Lung (tissue), 13 donors: Measurements from ENCODE around the gene PKD1. TPM values are rescaled to one million over a fixed set of nuclear protein-coding genes. Genes with fewer than 3 reads are reported as not detected.

Experiments
- ATAC-seq: fragments of 200-7000 bp; cut with Tn5 transposase; one replicate; pipeline ENCODE4 v1.9.1; 2020; ENCODE audit warnings: moderate number of reproducible peaks; ENCODE audit not compliant: insufficient read depth, low FRiP score
- DNase-seq, 3 donors: peaks; one replicate each; pipeline ENCODE4 v3.0.0-alpha.2; 2013 to 2017
- H3K27ac ChIP-seq, 2 donors: one replicate each; pipeline ENCODE4 v1.5.1; 2013; ENCODE audit warnings: mild to moderate bottlenecking in 2 of 2, moderate library complexity in 2 of 2, control low read depth in 1 of 2, inconsistent platforms in 1 of 2, low read depth in 1 of 2, low read length in 1 of 2
- H3K27me3 ChIP-seq, 3 donors: one replicate each; pipeline ENCODE4 v1.5.1; 2013; ENCODE audit warnings: low read length in 2 of 3; ENCODE audit not compliant: control insufficient read depth in 3 of 3, insufficient read depth in 3 of 3
- H3K36me3 ChIP-seq, 4 donors: one replicate each; pipeline ENCODE4 v1.5.1; 2013; ENCODE audit warnings: low read length in 4 of 4, mild to moderate bottlenecking in 1 of 4, moderate library complexity in 1 of 4; ENCODE audit not compliant: control insufficient read depth in 4 of 4, insufficient read depth in 4 of 4
- H3K4me1 ChIP-seq, 5 donors: one replicate each; pipeline ENCODE4 v1.5.1; 2013; ENCODE audit warnings: low read length in 5 of 5, mild to moderate bottlenecking in 2 of 5, moderate library complexity in 1 of 5; ENCODE audit not compliant: control insufficient read depth in 5 of 5, insufficient read depth in 5 of 5
- H3K4me3 ChIP-seq: one replicate; pipeline ENCODE4 v1.5.1; 2013; ENCODE audit warnings: mild to moderate bottlenecking, control low read depth, moderate library complexity
- H3K9ac ChIP-seq, 2 donors: one replicate each; pipeline ENCODE4 v1.5.1; 2013; ENCODE audit warnings: low read length in 2 of 2, control low read depth in 1 of 2; ENCODE audit not compliant: insufficient read depth in 1 of 2
- H3K9me3 ChIP-seq, 4 donors: one replicate each; pipeline ENCODE4 v1.5.1; 2013; ENCODE audit warnings: low read length in 3 of 4, mild to moderate bottlenecking in 1 of 4, moderate library complexity in 1 of 4; ENCODE audit not compliant: control insufficient read depth in 4 of 4, insufficient read depth in 3 of 4
- WGBS, 2 donors: extraction: QIAGEN DNeasy Blood & Tissue Kit; methylation state at CpG; one replicate each; pipeline ENCODE4 v1.1.7; 2013; 5-methylcytosine and 5-hydroxymethylcytosine counted together
- polyA plus RNA-seq, 2 donors: library from polyadenylated mRNA; stranded (reverse); fragments of 200-250 nt; gene quantifications; one replicate each; pipeline ENCODE4 v1.2.1, GENCODE V29; 2013
- small RNA-seq: library from RNA; depleted of rRNA; stranded (forward); fragments of <200 nt; gene quantifications from one replicate; pipeline ENCODE3, GENCODE V24; 2014; ENCODE audit warnings: low replicate concordance
- total RNA-seq, 2 donors: library from RNA; depleted of rRNA in 1 of 2; stranded (reverse); fragments of >200 nt in 1 of 2; gene quantifications; one replicate each; pipeline ENCODE4 v1.2.1, GENCODE V29; 2014 to 2021
- TF ChIP-seq, protein P1 (sequence below): IDR thresholded peaks from 2 replicates; pipeline ENCODE4 v1.5.1; 2012; ENCODE audit warnings: mild to moderate bottlenecking; ENCODE audit errors: control extremely low read depth, extremely low read depth
- donor health status: control.
- donor health status: control.
- donor health status: Bipolar disorder and iron deficiency.
- donor health status: healthy.
- donor health status: DM: yes; HTN: yes; CAD: no.

PKD1 gene
- total and polyA plus RNA-seq, 4 donors = 39.1 to 128 (median 64.6) TPM

DNA sequence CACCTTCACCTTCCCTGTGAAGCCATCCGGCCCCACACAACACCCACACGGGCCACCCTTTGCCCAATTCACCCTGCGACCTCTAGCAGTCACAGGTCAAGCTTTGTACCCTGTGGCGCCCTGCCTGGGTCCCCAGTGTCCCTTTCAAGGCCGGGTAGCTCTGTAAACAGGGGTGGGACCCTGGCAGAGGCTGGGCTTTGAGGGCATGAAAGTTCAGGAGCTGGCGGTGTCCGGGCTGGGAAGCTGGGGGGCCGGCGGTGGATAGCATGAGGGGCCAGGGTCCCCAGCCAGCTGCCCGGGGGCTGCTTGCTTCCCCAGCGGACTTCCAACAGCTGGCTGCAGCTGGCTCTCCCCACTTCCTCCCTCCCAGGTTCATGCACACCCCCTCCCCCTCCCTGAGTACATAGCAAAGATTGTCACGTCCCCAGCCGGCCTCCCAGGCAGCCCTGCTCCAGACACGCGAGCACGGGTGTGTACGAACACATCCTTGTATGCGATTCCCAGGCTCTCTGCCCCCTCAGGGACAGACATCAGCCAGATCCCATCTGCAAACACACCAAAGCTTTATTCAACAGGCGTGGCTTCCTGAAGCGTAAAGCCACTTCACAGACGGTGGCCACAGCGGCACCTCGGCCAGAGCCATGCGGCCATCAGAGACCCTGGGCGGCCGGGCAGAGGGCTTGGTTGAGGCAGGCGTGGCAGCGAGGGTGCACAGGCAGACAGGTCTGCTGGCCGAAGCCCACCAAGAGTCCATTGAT is 96.2 kb downstream of the PKD1 start:
- no peak overlapping the region for H3K9ac ChIP-seq
- no peak for ATAC-seq
- H3K9me3 ChIP-seq = no peaks in the 10 kb centered on the region
- no peaks in the 10 kb centered on the region for H3K27me3 ChIP-seq
- peaks cover 0 to 20% (median 12%) of the 10 kb centered on the region in 4 donors for H3K36me3 ChIP-seq
- DNase-seq = peak; percentile 99 to 100 (median 99)
- WGBS, 2 donors = 37 to 56% methylated on average over 29 of the region's 29 CpGs
- H3K4me1 ChIP-seq = peaks cover 3 to 89% (median 70%) of the 10 kb centered on the region in 5 donors
- TF ChIP-seq, protein P1, sequence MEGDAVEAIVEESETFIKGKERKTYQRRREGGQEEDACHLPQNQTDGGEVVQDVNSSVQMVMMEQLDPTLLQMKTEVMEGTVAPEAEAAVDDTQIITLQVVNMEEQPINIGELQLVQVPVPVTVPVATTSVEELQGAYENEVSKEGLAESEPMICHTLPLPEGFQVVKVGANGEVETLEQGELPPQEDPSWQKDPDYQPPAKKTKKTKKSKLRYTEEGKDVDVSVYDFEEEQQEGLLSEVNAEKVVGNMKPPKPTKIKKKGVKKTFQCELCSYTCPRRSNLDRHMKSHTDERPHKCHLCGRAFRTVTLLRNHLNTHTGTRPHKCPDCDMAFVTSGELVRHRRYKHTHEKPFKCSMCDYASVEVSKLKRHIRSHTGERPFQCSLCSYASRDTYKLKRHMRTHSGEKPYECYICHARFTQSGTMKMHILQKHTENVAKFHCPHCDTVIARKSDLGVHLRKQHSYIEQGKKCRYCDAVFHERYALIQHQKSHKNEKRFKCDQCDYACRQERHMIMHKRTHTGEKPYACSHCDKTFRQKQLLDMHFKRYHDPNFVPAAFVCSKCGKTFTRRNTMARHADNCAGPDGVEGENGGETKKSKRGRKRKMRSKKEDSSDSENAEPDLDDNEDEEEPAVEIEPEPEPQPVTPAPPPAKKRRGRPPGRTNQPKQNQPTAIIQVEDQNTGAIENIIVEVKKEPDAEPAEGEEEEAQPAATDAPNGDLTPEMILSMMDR = no peak
- no peak overlapping the region for H3K4me3 ChIP-seq
- H3K27ac ChIP-seq = peak overlapping the region; percentile 70 to 89

Small RNAs within 50 kb of the gene (small RNA-seq; reads per million reads assigned to genes)
- 0.06 reads per million for gene MIR1225
- not detected for gene MIR3180-5
- not detected for gene MIR4516
- gene RF00019 = not detected
- gene SNORD60 = not detected

Other genes starting within 250 kb of the PKD1 start
- 1 to 10 TPM in 1 of 2 donors, under 1 TPM in 1; 0.40 to 5.9 TPM for gene HS3ST6, start 217.5 kb downstream of the PKD1 start, total RNA-seq
- 1 to 10 TPM in 1 of 2 donors, under 1 TPM in 1; 0.71 to 2.1 TPM for gene HS3ST6, start 217.5 kb downstream of the PKD1 start, polyA plus RNA-seq
- gene MSRB1, start 192.7 kb downstream of the PKD1 start, total RNA-seq = 10 to 100 TPM; 11.1 to 52.1 TPM
- 100 to 1,000 TPM in 1 of 2 donors, 10 to 100 TPM in 1; 50.2 to 164 TPM for gene MSRB1, start 192.7 kb downstream of the PKD1 start, polyA plus RNA-seq
- not detected for gene RPL3L, start 181.2 kb downstream of the PKD1 start, total RNA-seq
- under 1 TPM; 0.01 to 0.04 TPM for gene RPL3L, start 181.2 kb downstream of the PKD1 start, polyA plus RNA-seq
- 100 to 1,000 TPM; 107 to 124 TPM for gene NDUFB10, start 176.4 kb downstream of the PKD1 start, total RNA-seq
- gene NDUFB10, start 176.4 kb downstream of the PKD1 start, polyA plus RNA-seq = 100 to 1,000 TPM; 139 to 187 TPM
- gene RPS2, start 171.1 kb downstream of the PKD1 start, total RNA-seq = 1,000 to 10,000 TPM; 1,331 to 2,412 TPM
- 1,000 to 10,000 TPM; 3,147 to 5,214 TPM for gene RPS2, start 171.1 kb downstream of the PKD1 start, polyA plus RNA-seq
- not detected for gene RNF151, start 169.0 kb downstream of the PKD1 start, total RNA-seq
- under 1 TPM in 1 of 2 donors, not detected in 1; 0.15 TPM for gene RNF151, start 169.0 kb downstream of the PKD1 start, polyA plus RNA-seq
- 10 to 100 TPM; 23.9 to 35.4 TPM for gene TBL3, start 163.8 kb downstream of the PKD1 start, total RNA-seq
- 10 to 100 TPM; 52.8 to 58.8 TPM for gene TBL3, start 163.8 kb downstream of the PKD1 start, polyA plus RNA-seq
- 1 to 10 TPM in 1 of 2 donors, under 1 TPM in 1; 0.28 to 4.5 TPM for gene NOXO1, start 154.4 kb downstream of the PKD1 start, total RNA-seq
- 1 to 10 TPM; 2.0 to 7.3 TPM for gene NOXO1, start 154.4 kb downstream of the PKD1 start, polyA plus RNA-seq
- 10 to 100 TPM in 1 of 2 donors, 1 to 10 TPM in 1; 7.4 to 32.6 TPM for gene GFER, start 151.7 kb downstream of the PKD1 start, total RNA-seq
- gene GFER, start 151.7 kb downstream of the PKD1 start, polyA plus RNA-seq = 10 to 100 TPM; 18.6 to 63.5 TPM
- under 1 TPM; 0.40 to 0.46 TPM for gene SYNGR3, start 145.9 kb downstream of the PKD1 start, total RNA-seq
- under 1 TPM; 0.10 to 0.69 TPM for gene SYNGR3, start 145.9 kb downstream of the PKD1 start, polyA plus RNA-seq
- gene ZNF598, start 126.1 kb downstream of the PKD1 start, total RNA-seq = 10 to 100 TPM; 13.9 to 49.8 TPM
- 10 to 100 TPM; 29.1 to 42.8 TPM for gene ZNF598, start 126.1 kb downstream of the PKD1 start, polyA plus RNA-seq
- gene NPW, start 116.1 kb downstream of the PKD1 start, total RNA-seq = 1 to 10 TPM in 1 of 2 donors, under 1 TPM in 1; 0.71 to 1.3 TPM
- under 1 TPM; 0.12 to 0.34 TPM for gene NPW, start 116.1 kb downstream of the PKD1 start, polyA plus RNA-seq
- gene NHERF2, start 109.0 kb downstream of the PKD1 start, total RNA-seq = 100 to 1,000 TPM; 142 to 468 TPM
- 100 to 1,000 TPM; 192 to 297 TPM for gene NHERF2, start 109.0 kb downstream of the PKD1 start, polyA plus RNA-seq
- gene NTHL1, start 88.1 kb downstream of the PKD1 start, total RNA-seq = 10 to 100 TPM; 19.3 to 37.8 TPM
- 10 to 100 TPM; 20.4 to 43.5 TPM for gene NTHL1, start 88.1 kb downstream of the PKD1 start, polyA plus RNA-seq
- 100 to 1,000 TPM in 1 of 2 donors, 10 to 100 TPM in 1; 93.4 to 146 TPM for gene TSC2, start 87.9 kb downstream of the PKD1 start, total RNA-seq
- 10 to 100 TPM; 36.5 to 51.9 TPM for gene TSC2, start 87.9 kb downstream of the PKD1 start, polyA plus RNA-seq
- under 1 TPM; 0.48 to 0.95 TPM for gene RAB26, start 12.7 kb upstream of the PKD1 start, total RNA-seq
- gene RAB26, start 12.7 kb upstream of the PKD1 start, polyA plus RNA-seq = 1 to 10 TPM in 1 of 2 donors, under 1 TPM in 1; 0.30 to 1.0 TPM
- 10 to 100 TPM; 33.4 to 74.2 TPM for gene TRAF7, start 19.9 kb upstream of the PKD1 start, total RNA-seq
- 10 to 100 TPM; 44.8 to 51.9 TPM for gene TRAF7, start 19.9 kb upstream of the PKD1 start, polyA plus RNA-seq
- under 1 TPM; 0.09 TPM for gene CASKIN1, start 60.7 kb upstream of the PKD1 start, total RNA-seq
- gene CASKIN1, start 60.7 kb upstream of the PKD1 start, polyA plus RNA-seq = under 1 TPM; 0.15 to 0.35 TPM
- 10 to 100 TPM; 17.2 to 42.6 TPM for gene MLST8, start 69.6 kb upstream of the PKD1 start, total RNA-seq
- gene MLST8, start 69.6 kb upstream of the PKD1 start, polyA plus RNA-seq = 10 to 100 TPM; 39.7 to 48.9 TPM
- 1 to 10 TPM; 2.1 to 9.2 TPM for gene BRICD5, start 75.0 kb upstream of the PKD1 start, total RNA-seq
- 10 to 100 TPM in 1 of 2 donors, 1 to 10 TPM in 1; 9.4 to 13.5 TPM for gene BRICD5, start 75.0 kb upstream of the PKD1 start, polyA plus RNA-seq
- gene PGP, start 78.9 kb upstream of the PKD1 start, total RNA-seq = 10 to 100 TPM in 1 of 2 donors, 1 to 10 TPM in 1; 3.8 to 20.9 TPM
- 10 to 100 TPM; 12.5 to 14.9 TPM for gene PGP, start 78.9 kb upstream of the PKD1 start, polyA plus RNA-seq
- 10 to 100 TPM; 21.0 to 30.2 TPM for gene E4F1, start 87.7 kb upstream of the PKD1 start, total RNA-seq
- 10 to 100 TPM; 22.9 to 26.7 TPM for gene E4F1, start 87.7 kb upstream of the PKD1 start, polyA plus RNA-seq
- gene DNASE1L2, start 100.5 kb upstream of the PKD1 start, total RNA-seq = 1 to 10 TPM in 1 of 2 donors, under 1 TPM in 1; 0.65 to 1.0 TPM
- gene DNASE1L2, start 100.5 kb upstream of the PKD1 start, polyA plus RNA-seq = under 1 TPM; 0.69 to 0.71 TPM
- 10 to 100 TPM; 35.0 to 71.9 TPM for gene ECI1, start 115.7 kb upstream of the PKD1 start, total RNA-seq
- gene ECI1, start 115.7 kb upstream of the PKD1 start, polyA plus RNA-seq = 10 to 100 TPM; 55.2 to 87.1 TPM
- gene RNPS1, start 132.2 kb upstream of the PKD1 start, total RNA-seq = 100 to 1,000 TPM in 1 of 2 donors, 10 to 100 TPM in 1; 92.0 to 125 TPM
- gene RNPS1, start 132.2 kb upstream of the PKD1 start, polyA plus RNA-seq = 100 to 1,000 TPM in 1 of 2 donors, 10 to 100 TPM in 1; 98.7 to 144 TPM
- gene ABCA3, start 204.8 kb upstream of the PKD1 start, total RNA-seq = 100 to 1,000 TPM; 486 to 607 TPM
- 100 to 1,000 TPM; 197 to 337 TPM for gene ABCA3, start 204.8 kb upstream of the PKD1 start, polyA plus RNA-seq